HG02588 (cell line): Measurements from ENCODE around the gene TNFRSF11A.

Experiments
- ATAC-seq: cut with Tn5 transposase; IDR thresholded peaks from one replicate; pipeline ENCODE4 v1.9.1; 2021; ENCODE audit warnings: mild to moderate bottlenecking, moderate library complexity; ENCODE audit not compliant: unreplicated experiment

TNFRSF11A gene

DNA sequence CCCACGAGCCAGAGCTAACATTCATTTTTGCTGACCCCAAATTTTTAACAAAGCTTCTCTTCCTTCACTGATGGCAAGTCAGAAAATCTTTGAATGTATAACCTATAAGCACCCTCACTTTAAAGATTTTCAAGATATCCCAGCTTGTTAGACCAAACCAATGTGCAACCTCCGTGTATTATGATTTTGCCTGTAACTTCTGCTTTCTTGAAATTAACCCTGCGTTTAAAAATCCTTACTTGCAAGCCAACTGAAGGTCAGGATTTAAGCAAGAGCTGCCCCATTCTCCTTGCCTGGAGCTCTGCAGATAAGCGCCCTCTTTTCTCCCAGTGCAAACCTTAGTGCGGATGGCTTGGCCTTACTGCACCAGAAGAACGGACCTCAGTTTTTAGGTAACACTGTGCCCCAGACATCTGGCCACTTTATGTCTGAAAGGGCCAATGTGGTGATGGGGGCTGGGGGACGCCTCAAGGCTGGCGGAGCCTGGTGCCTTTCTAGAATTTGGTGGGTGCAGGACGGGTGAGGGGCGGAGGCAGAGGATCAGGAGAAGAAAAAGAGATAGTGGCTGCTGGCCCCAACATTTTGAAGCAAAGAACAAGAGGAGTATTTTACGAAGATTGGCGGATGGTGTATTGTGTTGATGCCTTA lies 805 bp upstream of the TNFRSF11A start:
- no peak for ATAC-seq

DNA sequence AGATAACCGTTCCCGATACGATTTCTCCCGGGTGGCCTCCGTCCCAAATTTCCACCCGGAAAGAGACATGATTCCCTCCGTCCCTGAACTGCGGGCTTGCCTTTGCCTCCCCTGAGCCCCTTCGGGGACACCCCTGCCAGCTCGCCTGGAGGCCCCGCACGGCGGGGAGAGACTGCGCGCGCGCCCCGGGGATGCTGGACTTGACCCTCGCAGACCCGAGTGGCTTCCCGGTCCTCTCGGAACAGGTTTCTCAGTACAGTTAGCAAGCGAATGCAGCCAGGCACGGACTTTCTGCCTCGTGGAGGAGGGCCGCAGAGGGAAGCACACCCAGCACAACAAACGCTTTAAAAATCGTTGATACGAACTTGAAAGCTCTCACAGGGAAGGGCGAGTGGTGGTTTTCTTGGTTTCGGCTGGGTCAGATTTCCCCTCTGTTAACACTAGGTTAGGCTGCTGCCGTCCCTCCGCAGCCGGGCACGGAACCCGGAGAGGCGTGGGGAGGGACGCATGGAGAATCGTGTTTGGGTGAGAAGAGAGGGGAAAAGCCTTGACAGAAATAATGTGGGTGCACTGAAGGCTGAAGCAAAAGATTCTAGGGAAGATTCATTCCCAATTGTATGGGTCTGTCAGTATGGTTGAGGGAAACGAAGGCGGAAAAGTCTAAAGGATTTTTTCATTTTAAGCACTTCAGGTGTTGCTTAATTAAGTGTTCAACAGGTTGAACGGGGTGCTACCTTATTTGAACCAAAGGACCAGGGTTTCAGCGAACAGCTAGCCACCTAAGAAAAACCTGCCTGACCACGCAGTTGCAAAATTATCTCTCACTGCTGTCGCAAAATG lies 916 bp downstream of the TNFRSF11A start:
- ATAC-seq, result no peak

DNA sequence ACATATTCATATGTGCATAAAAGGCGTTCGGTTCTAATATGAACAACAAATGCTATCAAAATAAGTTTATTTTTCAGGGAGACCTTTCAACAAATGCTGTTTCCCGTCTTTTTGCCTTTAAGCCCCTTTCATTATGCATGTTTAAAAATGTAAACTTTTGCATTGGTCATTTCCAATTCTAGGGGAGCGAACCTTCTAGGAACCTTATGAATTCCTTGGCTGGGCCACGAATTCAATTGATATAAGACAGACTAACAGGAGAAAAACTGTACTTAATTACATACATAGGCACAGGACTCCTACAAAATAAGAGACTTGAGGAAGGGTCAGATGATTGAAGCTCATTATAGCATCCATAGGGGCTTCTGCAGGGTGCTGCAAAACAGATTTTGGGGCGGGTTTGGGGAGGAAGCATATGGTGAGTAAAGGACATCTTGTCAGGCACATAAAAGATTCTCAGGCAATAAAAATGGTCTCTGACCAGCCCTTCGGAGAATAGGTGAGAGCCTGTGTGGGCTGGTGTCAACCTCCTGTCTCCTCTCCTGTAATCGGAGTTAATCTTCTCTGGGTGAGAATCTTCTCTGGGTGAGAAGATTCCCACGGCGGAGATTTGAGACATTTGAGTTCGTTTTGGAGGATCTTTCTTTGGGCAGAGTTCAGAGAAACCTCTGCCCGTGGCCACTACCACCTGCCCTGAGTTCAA lies 1.7 kb downstream of the TNFRSF11A start:
- ATAC-seq, result no peak

DNA sequence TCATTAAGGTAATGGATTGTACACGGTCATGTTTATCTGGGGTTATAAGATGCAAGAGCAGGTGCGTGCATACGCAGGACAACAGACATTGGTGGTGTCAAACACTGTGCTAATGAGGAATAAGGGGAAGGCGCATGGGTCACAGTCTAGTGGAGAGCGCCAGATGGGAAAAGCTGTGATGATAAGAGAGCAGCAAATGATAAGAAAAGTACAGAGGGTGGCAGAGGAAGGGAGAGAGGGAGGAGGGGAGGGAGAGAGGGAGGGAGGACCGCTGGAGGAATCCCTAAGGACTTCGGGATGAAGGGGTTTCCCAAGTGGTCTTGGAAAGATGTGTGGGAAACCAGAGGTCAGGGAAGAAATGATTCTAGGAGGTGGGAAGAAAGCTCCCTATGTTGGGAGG lies 2.9 kb downstream of the TNFRSF11A start:
- no peak for ATAC-seq

DNA sequence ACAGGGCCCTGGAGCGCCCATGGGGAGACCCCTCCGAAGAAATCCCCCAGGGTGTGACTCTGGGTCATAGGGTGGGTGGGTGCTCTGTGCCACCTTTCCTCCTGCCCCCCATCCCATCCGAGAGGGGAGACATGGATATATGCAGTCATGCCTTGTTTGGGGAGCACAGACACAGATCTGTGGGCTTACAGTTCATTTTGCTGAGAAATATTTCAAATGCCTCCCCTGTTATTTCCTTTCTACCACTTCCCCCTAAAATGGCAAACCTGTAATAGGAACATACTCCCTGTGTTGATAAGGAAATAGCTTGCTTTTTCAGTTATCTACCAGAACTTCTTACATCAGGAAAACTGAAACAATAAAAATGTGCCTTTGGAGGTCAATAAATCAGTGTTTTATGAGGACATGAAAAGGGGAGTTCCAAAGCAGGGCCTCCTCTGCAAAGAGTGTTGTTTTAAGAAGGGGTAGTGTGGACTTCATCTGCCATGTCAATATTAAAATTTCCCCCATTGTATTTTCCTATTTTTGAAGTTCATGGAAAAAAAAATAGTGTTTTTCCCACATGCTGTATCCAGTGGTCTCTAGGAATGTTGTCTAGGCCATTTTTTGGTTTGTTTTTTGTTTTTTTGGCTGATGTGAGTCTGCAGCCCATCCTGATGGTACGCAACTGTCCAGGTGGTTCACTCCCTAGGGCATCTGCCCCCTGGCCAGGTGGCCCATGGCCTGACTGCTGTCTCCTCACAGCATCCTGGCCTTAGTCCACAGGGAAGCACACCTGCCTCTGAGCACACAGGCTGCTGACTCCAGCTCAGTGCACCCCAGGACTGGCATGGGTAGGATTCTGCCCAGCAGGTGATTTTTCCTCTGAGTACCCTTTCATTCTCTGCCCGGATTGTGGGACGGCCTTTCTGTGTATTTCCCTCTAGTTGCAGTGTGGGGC lies 3.7 kb downstream of the TNFRSF11A start:
- no peak for ATAC-seq

DNA sequence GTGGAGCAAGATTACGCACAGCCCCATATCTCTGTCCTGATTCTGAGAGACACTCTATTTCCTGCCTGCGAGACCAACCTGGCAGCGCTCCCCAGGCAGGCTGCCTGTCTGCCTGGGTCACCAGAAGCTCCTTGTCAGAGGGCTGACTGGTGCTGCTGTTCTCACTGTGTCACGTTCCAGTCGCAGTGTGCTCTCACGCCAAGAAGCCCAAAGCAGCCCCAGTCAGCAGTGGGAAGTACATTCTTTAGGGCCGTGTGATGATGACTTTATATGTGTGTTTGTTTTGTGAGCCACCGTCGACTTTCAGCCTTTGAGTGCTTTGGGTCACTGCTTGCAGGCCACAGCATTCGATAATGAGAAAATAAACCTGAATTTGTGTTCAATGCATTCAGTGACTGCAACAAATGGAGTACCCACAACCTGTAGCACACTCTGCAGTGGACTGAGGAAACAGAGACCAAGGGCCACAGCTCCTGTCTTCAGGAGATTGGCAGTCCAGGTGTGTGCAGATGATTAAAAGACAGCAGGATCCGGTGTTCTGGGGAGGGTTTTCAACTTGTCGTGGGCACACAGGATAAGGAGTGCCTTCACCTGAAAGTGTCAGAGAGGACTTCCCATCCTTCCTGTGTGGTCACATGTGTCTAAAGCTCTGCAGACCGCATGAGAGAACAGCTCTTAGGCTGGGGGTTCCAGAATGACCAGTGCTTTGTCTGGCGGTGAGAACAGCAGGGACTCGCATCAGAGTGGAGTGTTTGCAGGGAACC lies 4.8 kb downstream of the TNFRSF11A start:
- ATAC-seq, result no peak

DNA sequence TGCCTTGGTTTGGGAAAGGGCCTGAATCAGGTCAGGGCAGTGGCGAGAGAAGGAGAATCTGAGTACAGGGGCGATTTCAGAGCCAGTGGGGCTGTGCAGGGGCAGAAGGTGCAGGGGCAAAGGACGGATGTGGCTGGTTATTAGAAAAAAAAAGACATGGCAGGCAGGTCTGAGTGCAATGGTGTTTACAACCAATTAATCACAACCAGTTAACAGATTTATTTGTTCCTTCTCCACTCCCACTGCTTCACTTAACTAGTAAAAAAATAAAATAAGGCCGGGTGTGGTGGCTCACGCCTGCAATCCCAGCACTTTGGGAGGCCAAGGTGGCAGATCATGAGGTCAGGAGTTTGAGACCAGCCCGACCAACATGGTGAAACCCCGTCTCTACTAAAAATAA lies 5.5 kb downstream of the TNFRSF11A start:
- ATAC-seq, result no peak

DNA sequence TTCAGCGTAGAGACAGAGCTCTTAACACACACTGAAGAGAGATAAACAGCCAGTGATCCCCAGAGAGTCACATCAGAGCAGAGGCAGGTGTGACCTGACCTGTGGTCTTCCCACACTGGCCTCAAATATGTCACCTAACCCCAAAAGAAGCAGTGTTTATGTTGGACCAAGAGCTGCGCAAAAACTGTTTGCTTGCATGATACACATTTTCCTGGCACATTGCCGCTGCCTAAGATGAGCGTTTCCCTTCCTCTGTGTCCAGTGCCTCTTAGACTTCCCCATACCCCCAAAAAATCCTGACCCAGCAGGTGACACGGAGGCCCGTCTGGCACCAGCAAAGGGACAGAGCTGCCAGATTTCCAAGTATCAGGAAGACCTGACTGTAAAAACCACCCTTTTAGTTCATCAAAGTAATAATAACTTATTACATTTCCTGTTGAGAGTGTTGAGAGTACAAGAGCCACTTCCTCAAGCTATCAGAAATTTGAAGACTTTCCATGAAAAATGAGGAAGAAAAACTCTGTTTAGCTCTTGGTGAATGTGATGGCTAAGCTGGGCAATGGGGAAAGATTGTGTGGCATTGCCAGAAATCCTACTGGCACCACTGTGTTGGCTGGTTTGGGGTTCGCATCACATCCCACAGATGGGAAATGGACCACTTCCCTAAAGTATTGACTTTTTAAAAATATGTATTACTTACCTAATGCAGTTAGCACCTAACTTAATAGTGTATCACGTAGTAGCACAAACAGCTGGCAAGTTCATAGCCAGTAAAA lies 6.7 kb downstream of the TNFRSF11A start:
- no peak for ATAC-seq

DNA sequence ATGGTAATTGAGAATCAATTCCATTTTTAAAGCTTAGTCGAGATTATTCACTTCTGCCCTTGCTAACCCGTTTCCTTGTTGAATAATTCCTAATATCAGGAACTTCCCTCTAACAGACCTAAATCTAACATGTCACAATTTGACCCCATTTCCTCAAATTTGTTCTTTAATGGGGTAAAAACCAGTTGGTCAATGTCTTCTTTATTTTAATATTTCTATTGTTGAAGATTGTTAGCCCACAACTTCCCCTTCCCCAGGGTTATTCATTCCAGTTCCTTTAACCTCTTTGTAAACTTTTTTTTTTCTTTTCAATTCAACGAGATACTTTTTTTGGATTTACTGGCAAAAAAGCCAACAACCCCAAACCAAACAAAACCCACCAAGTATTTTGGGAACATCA lies 7.3 kb downstream of the TNFRSF11A start:
- no peak for ATAC-seq

DNA sequence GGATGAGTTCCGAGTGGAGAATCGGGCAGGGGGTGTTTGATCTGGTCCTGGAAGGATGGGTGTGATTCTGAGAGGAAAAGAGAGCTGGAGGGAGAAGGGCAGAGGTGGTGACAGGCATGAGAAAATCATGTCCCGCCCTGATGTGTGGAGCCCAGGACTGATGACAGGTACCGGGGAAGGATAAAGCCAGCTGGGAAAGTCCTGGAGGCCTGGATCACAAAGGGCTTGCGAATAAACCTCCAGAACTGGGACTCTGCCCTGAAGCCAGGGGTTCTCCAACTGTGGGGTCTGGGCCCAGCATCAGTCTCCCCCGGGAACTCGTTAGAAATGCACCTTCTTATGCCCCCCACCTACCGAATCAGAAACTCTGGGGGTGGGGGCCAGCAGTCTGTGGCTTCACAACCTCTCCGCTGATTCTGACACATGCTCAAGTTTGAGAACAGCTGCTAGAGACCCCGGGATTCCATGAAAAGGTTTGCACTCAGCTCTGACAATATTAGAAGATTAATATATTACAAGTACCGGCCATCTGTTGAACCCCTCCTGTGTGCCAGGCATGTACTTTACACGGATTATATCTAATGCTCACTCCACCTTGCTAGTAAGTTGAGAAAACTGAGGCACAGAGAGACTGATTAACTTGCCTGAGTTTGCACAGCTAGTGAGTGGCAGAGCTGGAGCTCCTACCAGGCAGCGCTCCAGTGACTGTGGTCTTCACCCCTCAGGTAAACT lies 8.0 kb downstream of the TNFRSF11A start:
- no peak for ATAC-seq

DNA sequence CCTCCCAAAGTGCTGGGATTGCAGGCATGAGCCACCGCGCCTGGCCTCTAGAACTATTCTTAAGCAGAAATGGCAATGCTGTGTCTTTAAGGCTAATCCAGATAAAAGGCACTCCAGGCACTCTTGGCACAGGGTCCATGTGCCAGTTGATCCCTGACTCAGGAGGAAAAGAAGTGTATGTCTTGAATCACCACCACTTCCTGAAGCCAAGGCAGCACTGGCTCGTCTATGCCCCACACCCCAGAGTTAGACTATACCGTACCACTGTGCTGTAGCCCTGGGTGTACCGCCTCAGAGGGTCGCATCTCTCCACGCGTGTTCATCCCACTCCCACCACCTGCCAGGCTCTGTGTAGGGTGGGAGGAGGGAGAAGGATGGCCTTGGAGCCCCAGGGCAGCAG lies 9.0 kb downstream of the TNFRSF11A start:
- no peak for ATAC-seq

DNA sequence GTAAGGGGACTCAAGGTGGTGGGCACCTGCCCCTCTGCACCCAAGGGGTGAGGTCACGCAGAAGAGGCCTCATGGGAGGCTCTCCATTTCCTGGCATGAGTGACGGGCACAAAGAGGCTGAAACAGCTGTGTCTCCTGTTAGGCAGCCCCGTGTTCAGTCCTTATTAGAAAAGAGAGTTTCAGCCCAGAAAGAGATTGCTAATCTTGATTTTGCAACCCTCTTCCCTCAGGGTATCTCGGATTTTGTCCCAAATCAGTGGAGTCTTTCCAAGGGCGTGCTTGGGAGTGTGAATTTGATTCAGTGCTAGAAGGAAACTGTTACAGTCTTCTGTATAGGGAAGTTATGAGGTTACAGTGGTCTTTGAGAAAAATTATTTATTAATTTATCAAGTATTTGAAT lies 10.4 kb downstream of the TNFRSF11A start:
- no peak for ATAC-seq

DNA sequence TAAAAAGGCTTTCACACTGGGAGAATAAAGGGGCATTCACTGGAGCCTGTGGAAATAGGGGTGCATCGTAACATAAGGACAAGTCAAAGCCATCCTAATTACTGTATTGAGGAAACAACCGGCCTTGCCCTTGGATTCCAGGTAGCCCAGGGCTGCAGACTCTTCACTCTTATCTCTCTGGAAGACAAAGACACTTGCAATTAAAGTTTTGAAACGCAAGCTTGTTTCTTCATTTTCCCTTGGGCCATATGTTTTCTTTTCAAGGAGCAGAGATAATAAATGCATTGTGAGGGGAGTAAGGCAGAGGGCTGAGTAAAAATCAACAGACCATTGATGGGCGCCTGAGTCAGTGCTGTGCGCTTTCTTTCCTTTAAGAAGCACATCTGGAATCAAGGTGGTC lies 11.5 kb downstream of the TNFRSF11A start:
- no peak for ATAC-seq

DNA sequence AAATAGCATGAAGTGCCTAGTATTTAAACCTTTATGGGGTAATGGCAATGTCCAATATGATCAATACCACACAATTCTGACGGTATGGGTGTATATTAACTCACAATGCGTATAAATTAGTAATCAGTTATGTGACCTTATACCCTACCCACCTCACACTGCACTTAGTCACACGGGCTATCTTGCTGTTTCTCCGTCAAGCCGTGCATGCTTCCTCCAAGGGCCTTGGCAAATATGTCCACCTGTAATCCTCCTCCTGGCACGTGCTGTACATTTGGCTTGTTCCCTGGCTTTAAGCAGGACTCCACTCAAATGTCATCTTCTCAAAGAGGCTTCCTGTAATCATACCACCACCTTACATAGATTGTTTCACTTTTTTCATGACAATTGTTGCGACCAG lies 12.2 kb downstream of the TNFRSF11A start:
- ATAC-seq, result no peak

DNA sequence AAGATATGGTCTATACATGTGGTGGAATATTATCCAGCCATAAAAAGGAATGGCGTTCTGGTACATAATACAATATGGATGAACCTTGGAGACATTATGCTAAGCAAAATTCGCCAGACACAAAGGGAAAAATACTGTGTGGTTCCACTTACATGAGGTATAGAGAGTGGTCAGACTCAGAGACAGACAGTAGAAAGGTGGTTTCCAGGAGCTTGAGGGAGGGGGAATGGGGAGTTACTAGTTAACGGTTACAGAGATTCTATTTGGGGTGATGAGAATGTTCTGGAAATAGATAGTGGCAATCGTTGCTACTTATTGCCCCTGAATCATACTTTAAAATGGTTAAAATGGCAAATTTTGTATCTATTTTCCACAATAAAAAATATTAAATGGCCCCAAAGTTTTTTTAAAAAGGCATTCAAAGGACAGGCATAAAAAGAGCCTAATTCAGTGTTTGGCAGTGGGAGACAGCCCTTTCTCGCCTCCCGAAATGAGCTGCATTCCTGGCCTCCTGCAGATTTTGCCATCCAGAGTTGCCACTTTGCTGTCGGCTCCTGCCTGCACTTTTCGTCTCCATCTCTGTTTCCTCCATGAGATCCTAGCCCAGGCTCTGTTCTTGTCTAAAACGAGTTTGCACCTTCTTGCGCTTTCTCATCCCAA lies 13.5 kb downstream of the TNFRSF11A start:
- no peak for ATAC-seq

DNA sequence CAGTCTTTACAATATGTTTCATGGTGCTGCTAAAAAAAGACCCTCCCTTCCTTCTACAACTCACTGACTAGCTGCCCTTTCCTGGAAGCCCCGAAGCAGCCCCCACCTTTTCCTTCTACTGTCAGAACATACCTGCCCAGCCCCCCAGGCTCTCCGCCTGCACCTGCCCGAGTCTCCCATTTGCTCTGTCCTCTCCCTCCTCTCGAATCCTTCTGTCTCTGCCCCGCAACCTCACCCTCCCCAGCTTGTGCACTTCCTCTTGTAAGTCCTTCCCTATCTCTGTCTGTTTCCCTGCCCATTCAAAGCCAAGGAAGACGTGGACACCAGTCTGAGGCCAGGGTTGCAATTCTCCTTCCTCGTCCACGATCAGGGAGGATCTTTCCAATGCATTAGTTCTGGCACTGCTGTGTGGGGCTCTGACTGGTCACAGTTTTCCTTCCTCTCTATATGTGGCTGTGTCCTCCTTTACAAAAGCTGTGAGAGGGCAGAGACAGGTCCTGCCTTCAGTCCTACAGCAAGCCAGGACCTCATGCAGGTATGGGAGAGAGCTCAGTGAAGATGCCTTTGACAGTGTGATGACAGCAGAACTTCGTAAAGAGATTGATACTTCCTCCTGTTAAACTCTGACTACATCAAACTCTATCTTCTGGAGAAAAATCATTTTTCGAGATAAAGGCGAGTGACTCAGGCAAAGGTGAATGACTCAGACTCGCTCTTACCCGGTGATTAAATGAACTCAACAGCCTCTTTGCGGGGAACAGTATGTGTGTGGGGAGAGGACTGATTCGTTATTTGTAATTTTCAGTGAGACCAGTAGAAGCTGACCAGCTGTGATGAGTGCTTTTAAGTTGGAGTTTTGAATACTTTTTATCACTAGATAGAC lies 14.2 kb downstream of the TNFRSF11A start:
- no peak for ATAC-seq

DNA sequence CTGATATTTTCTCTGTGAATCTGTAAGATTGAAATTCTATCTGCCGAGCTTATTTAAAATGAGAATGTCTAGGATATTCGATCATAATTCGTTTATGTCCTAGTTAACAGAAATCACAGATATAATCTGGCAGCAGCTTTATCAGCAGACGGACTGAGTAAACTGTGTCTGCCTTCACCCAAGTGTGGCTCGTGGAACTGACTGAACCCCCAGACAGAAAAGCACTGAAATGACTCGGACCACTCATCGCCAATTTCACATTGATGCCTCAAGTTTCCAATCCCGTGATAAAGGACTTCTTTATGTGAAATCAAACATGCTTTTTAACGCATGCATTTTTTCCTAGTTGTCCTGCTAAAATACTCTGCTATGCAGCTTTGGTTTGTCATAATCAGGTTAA lies 15.9 kb downstream of the TNFRSF11A start:
- no peak for ATAC-seq
